Measurements from ENCODE around the gene GLTP.

- TF ChIP-seq CTCF (conservative IDR thresholded peaks at IDR 0.05; ENCODE audit: low read depth, low read length) = peak; percentile 56; the same call in 1 of the 2 replicates
- TF ChIP-seq EZH2 (IDR thresholded peaks at IDR 0.05; ENCODE audit: low read length, unreplicated experiment) = no peak
- no peak for TF ChIP-seq EZH2phosphoT487 (IDR thresholded peaks at IDR 0.05; ENCODE audit: borderline replicate concordance, low read length)
Measured at GRCh38 chr12:109899783-109900751, 19.7 kb upstream of the GLTP start, which contains the start of gene TCHP.

All from PC-3 (cell line).